Kidney (tissue), 14 donors: ENCODE measurements around the gene NKAIN2. TPM values are rescaled to one million over a fixed set of nuclear protein-coding genes. Genes with fewer than 3 reads are reported as not detected.

Source experiments
- DNase-seq, 5 donors: peaks; one replicate each; pipeline ENCODE4 v3.0.0-alpha.2; 2013 to 2020
- FAIRE-seq: peaks from 2 replicates; lab custom pipeline; 2012; peaks lifted over from hg19 to GRCh38; lab: Jason Lieb, UNC
- H3K27ac ChIP-seq, 2 donors: one replicate each; pipeline ENCODE4 v1.7.0; 2013; ENCODE audit warnings: low read depth in 2 of 2, low read length in 2 of 2, inconsistent platforms in 1 of 2
- H3K27me3 ChIP-seq: one replicate; pipeline ENCODE4 v1.7.1; 2013; ENCODE audit warnings: low read length, inconsistent platforms; ENCODE audit not compliant: control insufficient read depth, insufficient read depth
- H3K36me3 ChIP-seq, 3 donors: one replicate each; pipeline versions ENCODE4 v1.7.0 to v1.7.1; 2013; ENCODE audit warnings: low read length in 3 of 3, control low read depth in 1 of 3, inconsistent platforms in 1 of 3; ENCODE audit not compliant: insufficient read depth in 3 of 3, control insufficient read depth in 2 of 3
- H3K4me1 ChIP-seq, 3 donors: one replicate each; pipeline versions ENCODE4 v1.7.0 to v1.7.1; 2013; ENCODE audit warnings: low read length in 3 of 3, inconsistent platforms in 1 of 3, low read depth in 1 of 3; ENCODE audit not compliant: control insufficient read depth in 2 of 3, insufficient read depth in 2 of 3
- H3K4me3 ChIP-seq, 3 donors: one replicate each; pipeline versions ENCODE4 v1.7.0 to v1.8.1; 2013; ENCODE audit warnings: low read length in 3 of 3, control low read depth in 1 of 3, inconsistent platforms in 1 of 3
- H3K9ac ChIP-seq, 3 donors: one replicate each; pipeline versions ENCODE4 v1.7.0 to v1.7.1; 2013; ENCODE audit warnings: low read length in 3 of 3, control low read depth in 1 of 3, inconsistent platforms in 1 of 3
- H3K9me3 ChIP-seq, 3 donors: one replicate each; pipeline versions ENCODE4 v1.7.0 to v1.7.1; 2013; ENCODE audit warnings: low read length in 3 of 3, control low read depth in 1 of 3, inconsistent platforms in 1 of 3; ENCODE audit not compliant: control insufficient read depth in 2 of 3, insufficient read depth in 1 of 3
- intact Hi-C: fragments of 100-400 bp; cut with DNase I; formaldehyde crosslinking; loops from one replicate; pipeline ENCODE4 v1.11.1; 2022
- polyA plus RNA-seq: library from polyadenylated mRNA; stranded (reverse); fragments of 350-450 nt; fragmentation: Illumina TruSeq; extraction: RNeasy Lipid Tissue Mini Kit (QIAGEN cat#74804); gene quantifications from one replicate; pipeline ENCODE4 v1.2.3, GENCODE V29; 2014; ENCODE audit warnings: low read depth, low replicate concordance; ENCODE audit not compliant: insufficient read depth
- total RNA-seq: library from RNA; stranded (reverse); fragmentation: NEBNext Ultra II Directional; extraction: Animal tissue kit (Norgen Biotek cat#: 25700); gene quantifications from one replicate; pipeline ENCODE4 v1.2.1, GENCODE V29; 2021
- TF ChIP-seq, protein P1 (sequence below): IDR thresholded peaks from 3 replicates; pipeline ENCODE4 v1.5.1; 2012; ENCODE audit warnings: mild to moderate bottlenecking, moderate library complexity, borderline replicate concordance; ENCODE audit not compliant: insufficient read depth; ENCODE audit errors: extremely low read depth
- donor health status: control.
- donor health status: control.
- donor health status: control.
- donor health status: control.
- donor health status: control.
- donor health status: DM: yes; HTN: yes; CAD: no.
- donor health status: Normal renal cell carcinoma (clear cell type).

Gene NKAIN2
- total and polyA plus RNA-seq, 2 donors from 2014 or later = 0.39 to 1.8 TPM

DNA sequence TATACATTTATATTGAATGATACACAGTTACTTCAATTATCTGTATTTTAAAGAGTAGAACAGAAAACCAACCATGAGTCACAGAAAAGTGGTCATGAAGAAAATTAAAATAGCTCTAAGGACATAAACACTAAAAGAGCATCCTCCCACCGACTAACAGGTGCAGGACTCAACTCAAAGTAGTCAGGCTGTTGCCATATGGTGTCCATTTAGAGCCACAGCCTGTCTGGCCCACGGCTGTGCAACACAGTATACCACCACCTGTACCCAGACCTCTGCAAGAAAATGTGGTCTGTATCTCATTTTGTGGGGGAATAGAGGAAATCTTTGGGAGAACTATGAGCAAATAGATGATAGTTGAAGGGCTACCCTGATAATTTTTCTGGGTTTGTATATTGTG is 708.8 kb downstream of the NKAIN2 start:
- no peaks in the 10 kb centered on the region for H3K36me3 ChIP-seq
- no peaks in the 10 kb centered on the region for H3K27me3 ChIP-seq
- no peak for DNase-seq
- no peak overlapping the region for H3K4me3 ChIP-seq
- no peak overlapping the region for H3K9ac ChIP-seq
- TF ChIP-seq, protein P1, sequence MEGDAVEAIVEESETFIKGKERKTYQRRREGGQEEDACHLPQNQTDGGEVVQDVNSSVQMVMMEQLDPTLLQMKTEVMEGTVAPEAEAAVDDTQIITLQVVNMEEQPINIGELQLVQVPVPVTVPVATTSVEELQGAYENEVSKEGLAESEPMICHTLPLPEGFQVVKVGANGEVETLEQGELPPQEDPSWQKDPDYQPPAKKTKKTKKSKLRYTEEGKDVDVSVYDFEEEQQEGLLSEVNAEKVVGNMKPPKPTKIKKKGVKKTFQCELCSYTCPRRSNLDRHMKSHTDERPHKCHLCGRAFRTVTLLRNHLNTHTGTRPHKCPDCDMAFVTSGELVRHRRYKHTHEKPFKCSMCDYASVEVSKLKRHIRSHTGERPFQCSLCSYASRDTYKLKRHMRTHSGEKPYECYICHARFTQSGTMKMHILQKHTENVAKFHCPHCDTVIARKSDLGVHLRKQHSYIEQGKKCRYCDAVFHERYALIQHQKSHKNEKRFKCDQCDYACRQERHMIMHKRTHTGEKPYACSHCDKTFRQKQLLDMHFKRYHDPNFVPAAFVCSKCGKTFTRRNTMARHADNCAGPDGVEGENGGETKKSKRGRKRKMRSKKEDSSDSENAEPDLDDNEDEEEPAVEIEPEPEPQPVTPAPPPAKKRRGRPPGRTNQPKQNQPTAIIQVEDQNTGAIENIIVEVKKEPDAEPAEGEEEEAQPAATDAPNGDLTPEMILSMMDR = no peak
- intact Hi-C loops = no loop called here
- no peak for FAIRE-seq
- no peaks in the 10 kb centered on the region for H3K9me3 ChIP-seq
- H3K27ac ChIP-seq = no peak overlapping the region
- H3K4me1 ChIP-seq = no peaks in the 10 kb centered on the region

DNA sequence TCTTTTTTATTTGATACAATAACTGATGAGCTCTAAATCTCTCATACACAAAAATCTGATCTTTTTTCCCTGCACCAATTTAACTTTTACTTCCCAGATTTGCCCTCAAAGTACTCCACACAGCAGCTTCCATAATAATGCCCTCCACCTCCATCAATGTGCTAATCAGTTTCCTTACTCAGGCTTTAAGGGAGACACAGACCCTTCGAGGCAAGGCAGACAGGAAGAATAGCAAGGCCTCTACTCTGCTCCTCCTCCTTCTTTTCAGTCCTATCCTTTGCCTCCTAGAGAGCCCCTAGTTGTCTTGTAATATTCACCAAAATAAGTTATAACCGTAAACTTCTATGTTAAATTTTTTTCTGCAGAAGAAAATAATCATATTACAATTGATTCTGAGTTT is 713.7 kb downstream of the NKAIN2 start:
- DNase-seq (no peak), FAIRE-seq (no peak)
- H3K4me1 ChIP-seq = no peaks in the 10 kb centered on the region
- H3K36me3 ChIP-seq = no peaks in the 10 kb centered on the region
- intact Hi-C loops = no loop called here
- H3K9me3 ChIP-seq = no peaks in the 10 kb centered on the region
- no peak overlapping the region for H3K9ac ChIP-seq
- TF ChIP-seq, protein P1 = no peak
- H3K4me3 ChIP-seq = no peak overlapping the region
- no peak overlapping the region for H3K27ac ChIP-seq
- no peaks in the 10 kb centered on the region for H3K27me3 ChIP-seq

DNA sequence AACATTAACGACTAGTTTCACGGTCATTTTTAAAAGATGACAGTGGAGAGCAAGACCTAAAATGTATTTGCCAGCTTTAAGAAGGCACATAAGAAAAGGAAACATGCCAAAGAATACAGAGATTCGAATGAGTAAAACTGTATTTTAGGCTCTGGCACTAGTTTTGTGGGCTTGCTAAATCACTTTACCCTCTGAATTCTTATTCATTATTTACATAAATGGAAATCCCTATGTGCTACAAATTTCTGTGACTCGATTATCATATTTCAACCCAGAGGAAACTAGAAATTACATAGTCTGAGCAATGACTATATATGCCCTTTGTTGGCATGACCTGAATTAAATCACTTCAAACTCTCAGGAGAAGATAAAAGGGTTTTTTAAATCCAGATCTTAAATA is 716.8 kb downstream of the NKAIN2 start:
- TF ChIP-seq, protein P1 = no peak
- H3K9ac ChIP-seq = no peak overlapping the region
- intact Hi-C loops = no loop called here
- no peaks in the 10 kb centered on the region for H3K9me3 ChIP-seq
- H3K36me3 ChIP-seq = no peaks in the 10 kb centered on the region
- no peak overlapping the region for H3K27ac ChIP-seq
- DNase-seq (no peak), FAIRE-seq (no peak)
- H3K4me3 ChIP-seq = no peak overlapping the region
- H3K4me1 ChIP-seq = no peaks in the 10 kb centered on the region
- no peaks in the 10 kb centered on the region for H3K27me3 ChIP-seq

DNA sequence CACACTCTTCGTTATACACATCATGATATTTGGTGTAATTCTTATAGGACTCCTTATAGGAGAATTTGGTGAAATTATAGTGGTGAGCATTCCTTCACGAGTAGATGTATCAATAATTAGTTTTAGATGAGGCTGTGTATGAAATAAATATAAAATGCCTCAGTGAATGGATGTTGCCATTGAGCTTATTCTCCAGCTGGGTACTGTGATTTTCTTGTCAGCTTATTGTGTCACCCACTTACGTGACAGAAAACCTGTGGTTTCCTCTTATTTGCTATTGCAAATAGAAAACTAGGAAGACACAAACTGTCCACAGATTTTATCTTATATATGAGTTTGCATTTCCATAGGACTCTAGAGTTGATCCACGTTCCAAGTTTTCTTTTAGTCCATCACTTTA is 718.7 kb downstream of the NKAIN2 start:
- H3K9me3 ChIP-seq = no peaks in the 10 kb centered on the region
- no peaks in the 10 kb centered on the region for H3K4me1 ChIP-seq
- no peak for DNase-seq
- H3K4me3 ChIP-seq = no peak overlapping the region
- no peaks in the 10 kb centered on the region for H3K27me3 ChIP-seq
- intact Hi-C loops = no loop called here
- no peak overlapping the region for H3K27ac ChIP-seq
- TF ChIP-seq, protein P1 = no peak
- FAIRE-seq = no peak
- no peak overlapping the region for H3K9ac ChIP-seq
- H3K36me3 ChIP-seq = no peaks in the 10 kb centered on the region
